WI38 (cell line): ENCODE data around the gene CIAO2B.
"Not testable (repeated sequence)": the region's sequence is repeated elsewhere in the genome, so short reads cannot be mapped to it uniquely, and the experiment has no call there.

Experiments
- H3K4me3 ChIP-seq: 2 replicates; pipeline ENCODE4 v1.5.1; 2011; ENCODE audit warnings: low read depth, mild to moderate bottlenecking, control low read depth, low read length
- CTCF ChIP-seq: IDR thresholded peaks from 2 replicates; pipeline ENCODE4 v1.5.1; 2012; ENCODE audit warnings: low read depth, mild to moderate bottlenecking, control low read depth, low read length

The CIAO2B gene

GRCh38 chr16:66899310-66899944 lies 34.8 kb downstream of the CIAO2B start:
- H3K4me3 ChIP-seq = no peak overlapping the region; the same call in 1 of the 2 replicates
- no peak for TF ChIP-seq CTCF

DNA sequence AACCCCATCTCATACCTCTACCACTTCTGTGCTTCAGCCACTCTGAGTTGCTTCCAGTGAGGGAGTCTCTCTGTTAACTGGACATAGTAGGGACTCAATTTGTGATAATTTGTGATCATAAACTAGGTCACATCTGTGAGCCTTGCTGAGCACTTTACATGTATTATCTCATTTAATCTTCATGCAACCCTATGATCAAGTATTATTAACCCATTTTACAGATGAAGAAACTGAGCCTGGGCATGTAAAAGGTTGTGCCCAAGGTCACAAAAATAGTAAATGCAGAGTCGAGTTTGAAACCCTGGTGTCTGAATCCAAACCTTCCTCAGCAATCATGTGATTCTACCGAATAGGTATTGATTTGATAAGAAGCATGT lies 35.3 kb downstream of the CIAO2B start:
- H3K4me3 ChIP-seq = no peak overlapping the region
- TF ChIP-seq CTCF = no peak

DNA sequence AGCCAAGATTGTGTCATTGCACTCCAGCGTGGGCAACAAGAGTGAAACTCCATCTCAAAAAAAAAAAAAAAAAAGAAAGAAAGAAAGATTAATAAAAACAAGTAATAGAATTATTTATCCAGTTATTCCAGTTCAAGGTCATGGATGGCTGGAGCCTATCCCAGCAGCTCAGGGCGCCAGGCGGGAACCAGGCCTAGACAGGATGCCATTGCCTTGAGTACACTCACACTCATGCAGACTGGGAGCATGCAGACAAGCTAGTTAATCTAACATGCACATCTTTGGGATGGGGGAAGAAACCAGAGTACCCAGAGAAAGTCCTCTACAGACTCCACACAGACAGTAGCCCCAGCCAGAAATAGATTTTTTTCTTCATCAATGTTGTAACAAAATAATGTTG lies 36.0 kb downstream of the CIAO2B start:
- no peak overlapping the region for H3K4me3 ChIP-seq
- TF ChIP-seq CTCF = no peak

DNA sequence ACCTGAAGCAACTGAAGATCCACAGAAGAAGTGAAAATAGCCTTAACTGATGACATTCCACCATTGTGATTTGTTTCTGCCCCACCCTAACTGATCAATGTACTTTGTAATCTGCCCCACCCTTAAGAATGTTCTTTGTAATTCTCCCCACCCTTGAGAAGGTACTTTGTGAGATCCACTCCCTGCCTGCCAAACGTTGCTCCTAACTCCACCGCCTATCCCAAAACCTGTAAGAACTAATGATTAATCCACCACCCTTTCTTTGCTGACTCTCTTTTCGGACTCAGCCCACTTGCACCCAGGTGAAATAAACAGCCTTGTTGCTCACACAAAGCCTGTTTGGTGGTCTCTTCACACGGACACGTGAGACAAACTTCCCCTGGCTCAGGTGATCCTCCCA lies 37.5 kb downstream of the CIAO2B start:
- H3K4me3 ChIP-seq = not testable (repeated sequence)

- no peak overlapping the region for H3K4me3 ChIP-seq
- no peak for TF ChIP-seq CTCF
Measured at GRCh38 chr16:66895999-66896398, 38.2 kb downstream of the CIAO2B start.

DNA sequence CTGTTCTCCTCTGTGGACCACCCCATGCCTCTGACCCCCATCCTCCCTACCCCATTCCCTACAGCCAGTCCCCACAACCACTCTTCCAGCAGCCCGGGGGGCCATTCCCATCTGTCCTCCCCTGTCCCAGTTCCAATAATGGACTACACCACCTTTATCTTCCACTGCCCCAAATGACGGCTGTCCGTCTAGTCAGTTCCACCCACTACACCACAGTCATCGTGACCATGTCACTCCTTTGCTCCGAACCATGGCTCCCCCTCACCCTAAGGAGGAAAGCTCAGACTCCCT lies 38.6 kb downstream of the CIAO2B start:
- no peak overlapping the region for H3K4me3 ChIP-seq
- TF ChIP-seq CTCF = no peak

GRCh38 chr16:66894948-66895688 lies 39.1 kb downstream of the CIAO2B start:
- peak; percentile 90 for TF ChIP-seq CTCF
- no peak overlapping the region for H3K4me3 ChIP-seq

DNA sequence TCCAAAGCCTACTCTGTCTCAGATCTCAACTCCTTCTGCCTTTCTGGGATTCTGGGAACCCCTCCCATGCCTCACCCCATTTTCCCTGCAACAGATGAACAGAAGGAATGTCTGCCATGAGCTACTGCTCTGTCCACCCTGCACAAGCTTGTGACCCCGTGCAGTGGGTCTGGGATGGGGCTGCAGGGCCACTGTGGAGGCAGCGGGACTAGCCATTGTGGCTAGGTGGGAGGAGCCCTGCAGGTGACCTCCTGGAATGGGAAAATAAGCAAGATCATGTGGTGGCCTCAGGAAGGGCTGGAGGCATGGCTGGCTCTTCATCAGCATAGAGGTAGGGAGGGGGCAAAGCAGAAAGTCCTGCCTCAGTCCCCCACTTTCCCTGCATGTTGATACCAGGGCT lies 40.1 kb downstream of the CIAO2B start:
- H3K4me3 ChIP-seq = no peak overlapping the region
- TF ChIP-seq CTCF = no peak
